ENCODE measurements around the gene PHF12.
"Not testable (repeated sequence)": the region's sequence is repeated elsewhere in the genome, so short reads cannot be mapped to it uniquely, and the experiment has no call there.

Gene PHF12

DNA sequence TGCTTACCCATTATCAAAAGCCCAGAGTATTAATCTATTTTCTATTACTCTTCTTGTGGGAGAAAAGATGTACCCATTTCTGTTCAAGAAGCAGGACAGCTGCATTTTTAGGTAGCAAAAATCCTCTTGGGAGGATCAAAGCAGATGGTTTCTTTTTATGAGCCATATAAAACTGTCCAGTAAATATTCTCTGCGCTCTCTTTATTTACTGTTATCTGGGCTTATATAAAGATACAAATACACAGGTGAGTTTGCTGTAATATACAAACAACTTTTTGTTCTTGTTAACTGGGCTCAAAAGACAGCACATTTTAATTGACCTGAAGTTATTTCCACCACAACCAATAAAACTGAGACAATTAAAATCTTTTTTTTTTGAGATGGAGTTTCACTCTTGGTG is 10.1 kb downstream of the PHF12 start:
- H3K4me3 ChIP-seq (ENCODE audit: low read depth, low read length): no peak overlapping the region
- TF ChIP-seq, protein P1, sequence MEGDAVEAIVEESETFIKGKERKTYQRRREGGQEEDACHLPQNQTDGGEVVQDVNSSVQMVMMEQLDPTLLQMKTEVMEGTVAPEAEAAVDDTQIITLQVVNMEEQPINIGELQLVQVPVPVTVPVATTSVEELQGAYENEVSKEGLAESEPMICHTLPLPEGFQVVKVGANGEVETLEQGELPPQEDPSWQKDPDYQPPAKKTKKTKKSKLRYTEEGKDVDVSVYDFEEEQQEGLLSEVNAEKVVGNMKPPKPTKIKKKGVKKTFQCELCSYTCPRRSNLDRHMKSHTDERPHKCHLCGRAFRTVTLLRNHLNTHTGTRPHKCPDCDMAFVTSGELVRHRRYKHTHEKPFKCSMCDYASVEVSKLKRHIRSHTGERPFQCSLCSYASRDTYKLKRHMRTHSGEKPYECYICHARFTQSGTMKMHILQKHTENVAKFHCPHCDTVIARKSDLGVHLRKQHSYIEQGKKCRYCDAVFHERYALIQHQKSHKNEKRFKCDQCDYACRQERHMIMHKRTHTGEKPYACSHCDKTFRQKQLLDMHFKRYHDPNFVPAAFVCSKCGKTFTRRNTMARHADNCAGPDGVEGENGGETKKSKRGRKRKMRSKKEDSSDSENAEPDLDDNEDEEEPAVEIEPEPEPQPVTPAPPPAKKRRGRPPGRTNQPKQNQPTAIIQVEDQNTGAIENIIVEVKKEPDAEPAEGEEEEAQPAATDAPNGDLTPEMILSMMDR (IDR thresholded peaks at IDR 0.05; ENCODE audit: low read depth, low read length): no peak

DNA sequence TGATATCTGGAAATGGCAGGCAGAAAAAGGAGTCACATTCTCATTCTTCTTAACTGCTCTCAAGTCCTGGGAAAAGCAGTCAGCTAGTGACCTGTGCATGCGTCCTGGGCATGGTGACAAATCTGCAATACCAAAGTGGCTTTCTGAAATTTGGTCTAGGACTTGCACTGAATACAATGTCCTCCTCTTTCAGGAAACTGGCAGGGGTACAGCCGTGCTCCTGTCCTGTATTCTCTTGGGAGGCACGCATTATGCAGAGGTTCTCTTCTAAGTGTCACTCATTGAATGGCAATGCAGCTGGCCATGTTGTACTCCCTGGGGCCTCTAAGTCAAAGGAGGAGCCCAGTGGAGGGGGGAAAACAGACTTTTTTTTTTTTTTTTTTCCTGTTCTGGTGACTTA is 10.6 kb downstream of the PHF12 start:
- TF ChIP-seq, protein P1 (IDR thresholded peaks at IDR 0.05; ENCODE audit: low read depth, low read length): no peak
- no peak overlapping the region for H3K4me3 ChIP-seq (ENCODE audit: low read depth, low read length)

DNA sequence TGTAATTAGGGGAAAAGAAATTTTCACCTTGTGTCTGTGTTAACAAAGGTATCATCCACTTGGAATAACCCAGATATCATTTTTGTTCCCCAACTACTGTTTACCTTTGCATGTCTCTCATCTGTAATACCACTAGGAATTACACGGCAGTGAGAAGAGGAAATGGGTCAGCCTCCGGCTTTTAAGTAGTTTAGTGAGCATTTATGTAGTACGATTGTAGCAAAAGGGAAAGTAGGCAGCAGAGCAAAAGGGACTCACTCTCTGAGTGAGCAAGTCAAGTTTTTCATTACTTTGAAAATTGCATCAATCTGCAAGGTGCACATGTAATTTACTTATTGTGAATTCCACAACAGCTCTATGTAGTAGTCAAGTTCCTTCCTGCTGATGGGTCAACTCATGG is 11.2 kb downstream of the PHF12 start:
- TF ChIP-seq, protein P1 (IDR thresholded peaks at IDR 0.05; ENCODE audit: low read depth, low read length): no peak
- no peak overlapping the region for H3K4me3 ChIP-seq (ENCODE audit: low read depth, low read length)

DNA sequence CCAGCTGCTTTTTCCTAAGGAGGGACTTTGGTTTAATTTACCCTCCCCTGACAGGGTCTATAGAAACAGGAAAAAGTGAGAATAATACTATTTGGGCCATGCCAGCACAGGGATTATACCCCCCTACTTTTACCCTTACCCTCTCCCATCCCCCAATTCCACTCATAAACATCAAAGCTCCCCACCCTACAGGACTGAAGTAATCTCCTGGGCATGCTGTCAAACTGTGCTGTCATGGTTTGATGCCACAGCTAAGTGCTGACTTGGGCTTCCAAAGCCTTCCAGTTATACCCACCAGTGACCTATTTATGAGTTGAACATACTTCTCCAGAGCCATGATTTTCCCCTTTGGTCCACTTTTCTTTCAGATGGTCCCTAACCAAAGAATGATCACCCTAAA is 12.8 kb downstream of the PHF12 start:
- TF ChIP-seq, protein P1 (IDR thresholded peaks at IDR 0.05; ENCODE audit: low read depth, low read length): no peak
- H3K4me3 ChIP-seq (ENCODE audit: low read depth, low read length): no peak overlapping the region

DNA sequence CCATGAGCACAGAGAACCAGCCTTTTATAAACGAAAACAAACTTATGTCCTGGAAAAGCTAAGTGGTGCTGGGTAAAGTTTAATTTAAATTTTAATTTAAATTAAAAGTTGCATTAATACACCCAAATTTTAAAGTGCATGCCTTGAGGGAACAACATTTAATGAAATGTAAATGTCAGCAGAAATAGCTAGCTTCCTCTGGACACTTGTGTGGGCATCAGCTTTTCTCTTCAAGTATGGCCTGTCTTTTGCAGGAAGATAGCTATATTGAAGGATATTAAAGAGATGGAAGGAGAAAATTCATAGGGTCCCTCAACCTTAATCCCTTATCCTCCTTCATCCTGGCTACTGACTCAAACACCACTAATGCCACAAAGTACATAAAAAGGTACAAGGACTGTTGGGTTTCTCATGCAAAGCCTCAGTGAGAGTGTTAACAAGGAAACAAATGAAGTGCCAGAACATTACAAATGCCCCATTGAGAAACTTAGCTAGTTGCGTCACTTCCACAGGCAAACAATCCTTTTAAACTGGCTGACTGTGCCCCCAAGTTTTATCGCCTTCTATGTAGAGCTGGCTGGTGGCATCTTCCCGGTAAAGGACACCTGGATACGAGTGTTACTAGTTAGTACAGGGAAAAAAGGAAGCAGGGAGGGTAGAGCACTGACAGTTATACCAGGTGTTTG is 14.1 kb downstream of the PHF12 start:
- TF ChIP-seq, protein P1 (IDR thresholded peaks at IDR 0.05; ENCODE audit: low read depth, low read length): no peak
- H3K4me3 ChIP-seq (ENCODE audit: low read depth, low read length): no peak overlapping the region

DNA sequence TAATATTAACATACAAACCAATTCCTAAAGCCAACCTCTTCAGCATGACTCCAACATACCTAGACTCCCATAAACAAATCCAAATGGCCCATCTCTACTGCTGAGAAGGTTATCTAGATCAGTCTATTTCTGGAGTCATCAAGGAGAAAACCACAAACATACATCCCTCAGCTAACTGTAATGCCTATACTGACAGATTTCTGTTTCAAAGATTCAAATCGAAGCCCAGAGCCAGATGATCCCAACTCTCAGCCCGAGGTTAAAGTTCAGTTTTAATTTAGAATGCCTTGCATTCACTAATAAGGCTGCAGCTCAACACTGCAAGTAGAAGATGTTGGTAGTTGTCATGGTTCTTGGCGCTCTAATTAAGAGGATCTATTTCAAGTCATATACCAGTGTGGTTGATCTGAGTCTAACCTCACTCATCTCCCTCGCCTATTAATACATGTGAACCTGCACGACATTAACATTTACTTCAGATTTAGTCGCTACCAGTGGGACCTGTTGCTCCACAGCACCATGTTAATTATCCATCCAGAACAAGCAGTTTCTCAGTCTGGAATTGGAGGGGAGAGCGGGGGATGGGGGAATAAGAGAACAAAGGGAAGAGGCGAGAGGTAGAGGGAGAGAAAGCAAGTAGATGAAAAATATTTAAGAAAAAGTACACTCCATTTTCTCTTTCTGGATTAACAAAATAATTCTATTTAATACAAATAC is 15.4 kb downstream of the PHF12 start:
- TF ChIP-seq, protein P1 (IDR thresholded peaks at IDR 0.05; ENCODE audit: low read depth, low read length): no peak
- H3K4me3 ChIP-seq (ENCODE audit: low read depth, low read length): no peak overlapping the region

DNA sequence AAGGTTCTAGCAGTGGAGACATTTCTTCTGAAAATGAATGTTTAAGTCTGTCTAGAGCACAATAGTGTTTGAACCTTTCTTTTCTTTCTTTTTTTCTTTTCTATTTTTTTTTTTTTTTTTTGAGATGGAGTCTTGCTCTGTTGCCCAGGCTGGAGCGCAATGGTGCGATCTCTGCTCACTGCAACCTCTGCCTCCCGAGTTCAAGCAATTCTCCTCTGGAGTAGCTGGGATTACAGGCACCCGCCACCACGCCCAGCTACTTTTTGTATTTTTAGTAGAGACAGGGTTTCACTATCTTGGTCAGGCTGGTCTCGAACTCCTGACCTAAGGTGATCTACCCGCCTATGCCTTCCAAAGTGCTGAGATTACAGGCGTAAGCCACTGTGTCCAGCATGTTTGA is 16.8 kb downstream of the PHF12 start:
- not testable (repeated sequence) for H3K4me3 ChIP-seq (ENCODE audit: low read depth, low read length)

Measured in WI38 (cell line).